HG02798 (cell line): ENCODE data around the gene TTYH3.

ENCODE experiments used
- ATAC-seq: cut with Tn5 transposase; IDR thresholded peaks from one replicate; pipeline ENCODE4 v1.9.1; 2021; ENCODE audit warnings: mild to moderate bottlenecking; ENCODE audit not compliant: unreplicated experiment, poor library complexity

TTYH3 gene

DNA sequence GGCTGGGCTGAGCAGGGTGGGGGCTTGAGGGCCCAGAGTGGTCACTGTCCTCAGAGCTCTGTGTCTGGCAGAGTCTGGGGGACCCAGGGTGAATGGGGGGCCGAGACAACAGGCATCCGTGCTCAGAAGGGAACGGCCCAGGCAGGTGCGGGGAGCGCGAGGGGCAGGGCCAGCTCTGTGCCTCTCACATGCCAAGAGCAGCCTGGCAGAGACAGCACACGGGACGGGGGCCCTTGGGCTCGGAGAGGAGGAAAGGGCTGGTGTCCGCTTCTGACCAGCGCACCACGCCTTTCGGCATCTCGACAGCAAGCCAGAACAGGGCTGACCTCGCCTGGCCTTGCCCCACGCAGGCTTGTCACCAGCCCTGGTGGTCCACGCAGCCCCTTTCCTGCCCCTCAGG is 69.6 kb downstream of the TTYH3 start:
- no peak for ATAC-seq

DNA sequence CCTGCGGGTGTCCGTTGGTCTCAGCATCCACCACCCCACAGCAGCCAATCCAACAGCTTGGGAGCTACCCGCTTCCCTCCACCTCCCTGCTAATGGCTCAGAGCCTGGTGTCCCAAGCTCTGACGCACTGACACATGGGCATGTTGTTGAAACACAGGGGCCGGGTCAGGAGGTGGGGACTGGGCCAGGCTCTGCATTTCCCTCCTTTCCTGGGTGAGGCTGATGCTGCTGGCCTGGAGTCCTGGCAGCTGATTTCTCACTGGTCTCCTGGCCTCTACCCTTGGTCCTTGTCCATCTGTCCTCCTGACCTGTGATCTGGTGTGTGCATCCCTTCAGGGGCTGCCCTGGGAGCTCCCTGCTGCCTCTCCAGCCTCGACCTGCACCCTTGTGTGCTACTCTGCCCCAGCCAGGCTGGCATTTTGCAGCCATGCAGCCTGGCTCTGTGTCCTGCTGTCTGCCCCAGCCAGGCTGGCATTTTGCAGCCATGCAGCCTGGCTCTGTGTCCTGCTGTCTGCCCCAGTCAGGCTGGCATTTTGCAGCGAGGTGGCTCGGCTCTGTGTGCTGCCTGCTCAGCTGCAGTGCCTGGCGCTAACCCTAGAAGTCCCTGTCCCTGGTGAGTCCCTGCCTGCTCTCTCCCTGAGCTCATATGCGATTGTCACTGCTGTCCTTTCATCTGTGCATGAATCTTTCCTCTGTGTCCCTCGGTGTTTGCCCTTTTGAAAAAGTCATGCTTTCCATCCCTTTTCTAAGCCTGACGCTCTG is 70.2 kb downstream of the TTYH3 start:
- no peak for ATAC-seq

DNA sequence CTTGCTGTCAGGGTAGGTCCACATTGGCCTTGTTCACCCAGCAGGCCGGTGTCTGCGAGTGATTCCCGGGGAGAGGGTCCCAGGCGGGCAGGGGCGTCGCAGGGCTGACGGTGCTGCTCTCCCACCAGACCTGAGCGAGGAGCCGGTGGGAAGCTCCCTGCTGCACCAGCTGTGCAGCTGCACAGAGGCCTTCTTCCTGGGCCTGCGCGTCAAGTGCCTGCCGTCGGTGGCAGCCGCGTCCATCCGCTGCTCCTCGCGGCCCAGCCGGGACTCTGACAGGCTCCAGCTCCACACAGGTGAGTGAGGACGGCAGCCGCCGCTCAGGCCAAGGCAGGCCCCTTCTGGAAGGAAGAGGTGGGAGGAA is 70.8 kb downstream of the TTYH3 start:
- ATAC-seq: no peak

DNA sequence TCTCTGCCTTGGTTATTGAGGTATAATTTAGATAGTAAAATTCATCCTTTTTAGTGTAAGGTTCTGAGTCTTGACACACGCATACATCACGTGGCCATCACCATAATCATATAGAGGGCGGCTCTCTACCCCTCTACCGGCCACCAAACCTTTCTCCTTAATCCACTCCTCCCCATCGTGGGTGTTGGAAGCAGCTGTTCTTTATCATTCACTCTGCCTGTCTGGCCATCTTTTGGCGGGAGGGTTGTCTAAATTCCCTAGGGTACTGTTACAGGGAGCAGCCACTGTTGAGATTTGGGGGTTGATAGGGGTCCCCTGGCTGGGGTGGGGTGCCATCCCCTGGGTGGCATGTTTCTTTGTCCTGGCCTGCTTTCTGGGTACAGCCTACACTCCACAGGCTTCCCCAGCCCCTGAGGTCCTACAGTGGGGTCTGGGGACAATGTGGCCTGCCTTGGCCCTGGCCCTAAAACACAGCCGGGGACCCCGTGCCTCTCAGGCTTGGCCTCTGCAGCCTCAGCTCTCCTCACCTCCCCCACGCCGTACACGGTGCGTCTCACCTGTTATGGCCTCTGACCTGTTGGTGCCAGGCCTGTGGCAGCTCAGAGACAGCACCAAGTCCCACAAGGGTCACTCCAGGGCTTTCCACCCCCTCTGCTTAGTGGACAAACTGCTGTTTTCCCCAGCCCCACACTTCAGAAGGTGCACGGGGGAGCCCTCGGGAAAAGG is 73.7 kb downstream of the TTYH3 start:
- no peak for ATAC-seq

DNA sequence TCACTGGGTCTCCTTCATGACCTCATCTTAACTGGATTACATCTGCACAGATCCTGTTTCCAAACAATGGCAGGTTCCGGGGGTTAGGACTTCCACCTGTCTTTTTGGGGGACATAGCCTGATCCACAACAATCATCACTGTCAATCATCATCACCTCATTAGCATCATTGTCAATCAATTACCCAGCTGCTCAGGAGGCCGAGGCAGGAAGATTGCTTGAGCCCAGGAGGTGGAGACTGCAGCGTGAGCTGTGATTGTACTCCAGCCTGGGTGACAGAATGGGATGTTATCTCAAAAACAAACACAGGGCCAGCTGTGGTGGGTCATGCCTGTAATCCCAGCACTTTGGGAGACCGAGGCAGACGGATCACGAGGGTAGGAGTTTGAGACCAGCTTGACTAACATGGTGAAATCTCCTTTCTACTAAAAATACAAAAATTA is 74.9 kb downstream of the TTYH3 start:
- no peak for ATAC-seq

DNA sequence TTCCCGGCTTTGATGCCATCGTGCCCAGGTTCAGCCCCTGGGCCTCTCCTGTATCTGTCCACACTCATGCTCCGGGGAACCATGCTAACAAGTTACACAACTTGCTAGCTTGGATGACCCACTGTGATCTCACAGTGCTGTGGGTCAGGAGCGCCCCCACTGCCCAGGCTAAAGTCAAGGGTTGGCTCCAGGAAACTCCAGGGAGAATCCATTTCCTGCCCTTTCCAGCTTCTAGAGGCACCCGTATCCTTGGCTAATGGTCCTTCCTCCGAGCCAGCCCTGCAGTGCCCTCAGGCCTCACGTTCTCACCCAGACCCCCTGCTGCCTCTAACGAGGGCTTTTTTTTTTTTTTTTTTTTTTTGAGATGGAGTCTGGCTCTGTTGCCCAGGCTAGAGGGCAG is 75.7 kb downstream of the TTYH3 start:
- no peak for ATAC-seq

DNA sequence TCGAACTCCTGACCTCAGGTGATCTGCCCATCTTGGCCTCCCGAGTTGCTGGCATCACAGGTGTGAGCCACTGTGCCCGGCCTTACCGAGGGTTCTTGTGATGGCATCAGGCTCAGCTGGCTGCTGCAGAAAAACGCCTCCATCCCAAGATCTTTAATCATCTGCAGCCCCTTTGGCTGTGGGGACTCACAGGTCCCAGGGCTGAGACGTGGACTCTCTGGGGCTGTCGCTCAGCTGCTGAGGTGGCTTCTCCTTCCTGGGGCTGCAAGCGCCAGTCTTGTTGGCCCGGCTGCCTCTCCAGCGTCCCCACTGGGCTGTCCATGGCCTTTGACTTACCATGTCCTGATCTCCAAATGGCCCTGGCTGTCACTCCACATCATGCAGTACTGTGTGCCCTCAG is 76.3 kb downstream of the TTYH3 start:
- no peak for ATAC-seq

DNA sequence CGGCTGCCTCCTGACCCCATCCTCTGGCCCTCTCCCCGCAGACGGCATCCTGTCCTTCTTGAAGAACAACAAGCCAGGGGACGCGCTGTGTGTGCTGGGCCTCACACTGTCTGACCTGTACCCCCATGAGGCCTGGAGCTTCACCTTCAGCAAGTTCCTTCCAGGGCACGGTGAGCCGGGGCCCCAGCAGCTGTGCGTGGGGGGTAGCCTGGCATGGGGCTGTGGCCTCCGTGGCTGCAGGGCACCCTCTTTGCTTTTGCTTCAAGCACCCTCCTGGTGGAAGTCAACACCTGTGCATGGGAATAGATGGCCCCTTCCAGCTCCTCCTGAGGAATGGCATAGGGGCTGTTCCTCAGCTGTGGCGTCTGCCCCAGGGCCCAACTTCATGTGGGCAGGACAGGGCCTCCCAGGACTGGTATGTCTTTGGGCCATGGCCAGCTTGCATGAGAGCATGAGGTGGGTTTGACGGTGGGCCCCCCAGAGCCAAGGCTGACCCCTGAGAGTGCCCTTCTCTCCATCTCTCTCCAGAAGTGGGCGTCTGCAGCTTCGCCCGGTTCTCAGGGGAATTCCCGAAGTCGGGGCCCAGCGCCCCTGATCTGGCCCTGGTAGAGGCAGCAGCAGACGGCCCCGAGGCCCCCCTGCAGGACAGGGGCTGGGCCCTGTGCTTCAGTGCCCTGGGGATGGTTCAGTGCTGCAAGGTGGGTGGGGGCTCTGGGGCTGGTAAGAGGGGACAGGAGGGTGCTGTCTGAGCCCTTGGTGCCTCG is 76.9 kb downstream of the TTYH3 start:
- ATAC-seq: no peak

DNA sequence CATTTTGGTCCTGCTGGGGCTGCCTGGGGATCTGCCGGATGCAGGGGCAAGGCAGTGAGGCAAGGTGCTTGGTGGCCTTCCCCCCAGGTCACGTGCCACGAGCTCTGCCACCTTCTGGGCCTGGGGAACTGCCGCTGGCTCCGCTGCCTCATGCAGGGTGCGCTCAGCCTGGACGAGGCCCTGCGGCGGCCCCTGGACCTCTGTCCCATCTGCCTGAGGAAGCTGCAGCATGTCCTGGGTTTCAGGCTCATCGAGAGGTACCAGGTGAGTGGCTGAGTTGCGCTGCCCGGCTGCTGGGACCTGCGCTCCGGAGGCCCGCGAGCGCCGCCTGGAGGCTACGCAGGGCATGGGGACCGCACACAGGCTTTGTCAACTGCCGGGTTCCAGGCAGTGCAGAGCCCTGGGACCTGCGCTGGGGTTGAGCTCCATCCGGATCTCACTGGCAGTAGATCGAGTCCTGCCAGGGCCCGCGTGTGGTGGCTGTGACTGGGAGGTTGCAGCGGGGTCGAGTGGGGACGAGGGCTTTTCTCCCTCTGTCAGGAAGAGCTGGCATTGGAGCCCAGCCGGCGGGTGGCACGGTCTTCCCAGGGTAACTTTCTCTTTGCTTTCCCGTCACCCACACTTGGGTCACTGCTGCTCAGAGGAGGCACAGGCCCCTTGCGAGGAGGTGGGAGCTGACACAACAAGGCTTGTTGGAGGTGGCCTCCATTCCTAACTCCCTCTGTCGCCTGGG is 77.9 kb downstream of the TTYH3 start:
- ATAC-seq: peak; percentile 83

DNA sequence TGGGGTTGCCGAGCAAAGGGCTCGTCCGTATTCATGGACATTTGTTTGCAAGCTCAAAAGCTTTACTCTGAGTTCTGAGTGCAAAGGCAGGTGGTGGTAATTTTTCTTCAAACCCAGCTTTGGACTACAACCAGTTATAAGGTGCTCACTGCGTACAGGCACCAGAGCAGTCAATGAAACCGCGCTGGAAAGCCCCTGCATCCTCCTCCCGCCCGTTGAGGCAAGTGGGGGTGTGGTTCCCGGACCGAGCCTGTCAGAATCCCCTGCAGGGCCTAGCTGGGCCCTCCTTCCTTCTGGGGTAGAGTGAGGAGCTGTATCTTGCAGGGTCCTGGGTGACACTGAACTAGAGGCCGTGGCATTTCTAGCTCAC is 78.5 kb downstream of the TTYH3 start:
- ATAC-seq: peak; percentile 64

DNA sequence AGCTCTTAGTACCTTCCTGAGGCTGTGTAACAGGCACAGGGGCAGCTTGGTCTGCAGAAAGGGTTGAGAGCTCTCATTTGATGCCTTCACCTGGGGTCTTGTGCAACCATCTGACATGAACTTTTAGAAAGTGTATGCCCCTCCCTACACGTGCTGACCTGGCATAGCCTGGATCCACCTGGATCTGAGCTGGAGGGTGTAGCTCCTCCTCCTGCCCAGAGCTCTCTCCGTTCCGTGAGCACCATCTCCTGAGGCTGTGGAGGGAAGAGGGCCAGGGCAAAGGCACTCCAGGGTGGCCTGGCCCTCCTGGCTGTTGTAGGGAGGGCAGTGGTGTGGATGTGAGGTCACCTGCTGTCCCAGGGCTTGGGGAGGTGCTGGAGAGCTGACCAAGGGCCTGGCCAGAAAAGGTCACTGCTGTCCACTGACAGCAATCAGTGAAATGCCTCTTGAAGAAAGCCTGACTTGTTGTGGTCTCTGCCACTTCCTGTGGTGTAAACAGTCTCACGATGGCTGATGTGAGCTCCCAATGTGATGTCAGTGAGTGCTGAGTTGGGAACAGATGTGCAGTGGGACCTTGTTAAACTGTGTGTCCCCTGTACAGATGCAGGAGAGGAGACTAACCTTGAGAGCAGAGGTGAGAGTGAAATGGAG is 79.2 kb downstream of the TTYH3 start:
- ATAC-seq: no peak

DNA sequence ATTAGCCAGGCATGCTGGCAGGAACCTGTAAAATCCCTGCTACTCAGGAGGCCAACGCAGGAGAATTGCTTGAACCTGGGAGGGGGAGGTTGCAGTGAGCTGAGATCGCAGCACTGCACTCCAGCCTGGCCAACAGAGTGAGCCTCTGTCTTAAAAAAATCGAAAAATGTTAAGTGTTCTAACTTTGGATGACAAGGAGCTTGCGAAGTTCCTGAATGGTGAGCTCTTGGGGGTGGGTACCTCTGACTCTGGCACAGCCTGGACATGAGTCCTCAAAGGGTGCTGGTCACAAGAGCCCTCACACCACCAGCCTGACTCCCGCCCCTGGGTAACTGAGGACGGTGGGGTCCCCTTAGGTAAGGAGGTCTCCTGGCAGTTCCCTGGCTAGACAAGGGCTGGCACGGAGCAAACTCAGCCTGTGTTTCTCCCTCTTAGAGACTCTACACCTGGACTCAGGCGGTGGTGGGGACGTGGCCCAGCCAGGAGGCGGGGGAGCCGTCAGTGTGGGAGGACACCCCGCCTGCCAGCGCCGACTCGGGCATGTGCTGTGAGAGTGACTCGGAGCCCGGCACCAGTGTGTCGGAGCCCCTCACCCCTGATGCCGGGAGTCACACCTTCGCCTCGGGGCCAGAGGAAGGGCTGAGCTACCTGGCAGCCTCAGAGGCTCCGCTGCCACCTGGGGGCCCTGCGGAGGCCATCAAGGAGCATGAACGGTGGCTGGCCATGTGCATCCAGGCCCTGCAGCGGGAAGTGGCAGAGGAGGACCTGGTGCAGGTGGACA is 80.3 kb downstream of the TTYH3 start:
- ATAC-seq: no peak

DNA sequence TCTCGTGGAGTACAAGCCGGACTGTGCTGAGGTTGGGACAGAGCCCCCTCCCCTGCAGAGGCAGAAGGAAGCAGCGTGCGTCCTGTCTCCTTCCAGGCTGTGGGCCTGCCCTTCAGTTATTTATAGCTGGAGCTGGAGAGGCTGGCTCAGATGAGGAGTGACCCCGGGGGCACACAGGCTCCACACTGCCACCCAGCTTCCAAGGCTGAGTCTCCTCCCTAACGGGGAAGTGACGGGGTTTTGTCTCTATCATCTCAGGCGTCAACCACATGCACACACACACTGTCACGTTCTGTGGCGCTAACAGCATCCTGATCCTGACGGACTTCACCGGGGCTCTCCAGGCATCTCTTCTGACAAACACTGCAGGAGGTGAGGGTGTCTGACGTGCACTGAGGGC is 81.6 kb downstream of the TTYH3 start:
- no peak for ATAC-seq

DNA sequence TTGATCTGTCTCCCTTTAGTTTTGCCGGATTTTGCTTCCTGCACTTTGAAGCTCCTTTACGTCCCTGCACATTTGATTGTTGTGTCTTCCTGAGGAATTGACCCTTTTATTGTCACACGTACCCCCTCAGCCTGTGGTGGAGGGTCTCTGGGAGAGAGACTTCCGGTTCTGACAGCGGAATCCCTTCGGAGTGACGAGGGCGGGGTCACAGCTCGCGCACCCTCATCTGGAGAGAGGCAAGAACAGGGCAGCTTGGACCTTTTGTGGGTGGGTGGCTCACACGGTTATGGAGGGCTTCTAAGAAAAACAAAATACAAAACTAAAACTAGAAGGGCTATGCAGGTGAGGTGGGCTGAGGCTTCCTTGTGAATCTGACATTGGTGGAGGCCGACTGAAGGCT is 82.2 kb downstream of the TTYH3 start:
- ATAC-seq: no peak
